HG03457 (cell line): ENCODE measurements around the gene PRMT9.

Experiments used
- ATAC-seq: cut with Tn5 transposase; IDR thresholded peaks from one replicate; pipeline ENCODE4 v1.9.1; 2021; ENCODE audit warnings: moderate number of reproducible peaks; ENCODE audit not compliant: unreplicated experiment

PRMT9 gene

DNA sequence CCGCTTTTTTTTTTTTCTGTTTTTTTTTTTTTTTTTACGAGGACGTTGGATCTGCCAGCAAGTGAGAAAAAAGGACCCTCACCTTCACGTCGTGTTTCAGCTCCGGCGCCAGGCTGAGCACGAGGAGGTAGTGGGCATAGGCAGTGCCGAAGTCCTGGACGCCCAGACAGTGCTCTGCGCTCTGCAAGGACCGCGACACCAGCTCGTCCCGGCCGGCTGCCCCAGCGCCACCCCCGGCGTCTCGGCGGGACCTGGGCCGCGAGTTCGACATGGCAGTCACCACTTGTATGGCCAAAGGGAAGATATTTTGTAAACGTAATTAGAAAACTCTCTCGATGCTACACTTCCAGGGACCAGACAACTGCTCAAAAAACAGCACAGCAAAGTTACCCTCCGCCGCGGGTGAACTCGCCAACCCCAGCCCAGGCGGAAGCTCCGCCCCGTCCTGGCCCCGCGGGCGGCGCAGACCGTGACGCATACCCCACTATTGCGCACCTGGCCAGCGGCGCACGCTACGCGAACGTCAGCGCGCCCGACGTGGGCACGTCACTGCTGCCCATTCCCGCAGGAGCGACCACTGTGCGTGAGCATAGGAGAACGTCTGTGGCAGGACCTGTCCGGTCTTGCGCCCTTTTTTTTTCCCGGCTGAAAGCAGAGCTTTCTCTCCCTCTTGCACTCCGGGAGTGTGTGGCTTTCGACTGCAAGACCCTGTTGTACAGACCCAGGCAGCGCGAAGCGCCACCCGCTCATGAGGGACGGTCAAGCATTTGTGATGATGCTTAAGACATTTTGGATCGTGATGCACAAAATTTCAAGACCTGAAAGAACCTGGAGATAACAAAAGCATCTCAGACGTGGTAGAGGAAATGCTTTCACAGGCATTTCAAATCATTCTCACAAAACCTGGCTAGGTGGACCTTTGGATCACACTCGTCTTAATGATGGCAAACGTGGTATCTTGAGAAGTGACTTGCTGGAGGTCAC, at the start of gene PRMT9:
Gene PRMT9, minus strand, starts transcription at position 447 of the 984 bp plus-strand sequence. Its CDS starts 176 bp downstream, at position 271.
- ATAC-seq = peak; percentile 100

DNA sequence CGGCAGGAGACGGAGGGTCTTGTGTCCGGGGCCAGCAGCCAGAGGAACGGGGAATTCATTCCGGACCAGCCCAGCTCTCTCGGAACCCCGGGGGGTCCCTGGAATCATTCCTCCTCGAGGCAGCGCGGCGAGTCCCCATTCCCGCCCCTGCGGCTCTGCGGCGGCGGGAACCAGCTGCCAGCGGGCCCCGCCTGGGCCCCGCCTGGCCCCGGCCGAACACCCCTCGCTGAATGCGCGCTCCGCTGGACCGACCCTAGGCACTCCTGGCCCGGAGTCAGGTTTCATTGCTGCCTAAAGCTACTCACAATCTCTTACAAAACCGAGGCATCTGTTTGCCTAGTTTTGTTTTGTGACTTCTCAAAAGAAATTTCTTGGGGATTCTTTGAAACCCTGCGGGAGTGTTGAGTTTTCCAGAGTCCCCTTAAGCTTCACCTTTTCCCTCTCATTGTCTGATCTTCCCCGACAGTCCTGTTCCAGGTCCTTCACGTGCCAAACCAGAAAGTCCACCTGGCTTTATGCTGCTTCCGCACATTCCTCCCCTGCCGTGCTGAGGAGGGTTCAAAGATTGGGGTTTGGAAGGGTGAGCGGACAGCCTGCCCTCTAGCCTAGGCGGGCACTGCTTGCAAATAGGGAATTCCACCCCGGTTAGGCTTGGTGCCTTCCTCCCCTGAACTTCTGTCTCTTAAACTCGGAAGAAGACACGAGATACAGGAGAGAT, 48.7 kb upstream of the PRMT9 start:
- peak; percentile 19 for ATAC-seq

DNA sequence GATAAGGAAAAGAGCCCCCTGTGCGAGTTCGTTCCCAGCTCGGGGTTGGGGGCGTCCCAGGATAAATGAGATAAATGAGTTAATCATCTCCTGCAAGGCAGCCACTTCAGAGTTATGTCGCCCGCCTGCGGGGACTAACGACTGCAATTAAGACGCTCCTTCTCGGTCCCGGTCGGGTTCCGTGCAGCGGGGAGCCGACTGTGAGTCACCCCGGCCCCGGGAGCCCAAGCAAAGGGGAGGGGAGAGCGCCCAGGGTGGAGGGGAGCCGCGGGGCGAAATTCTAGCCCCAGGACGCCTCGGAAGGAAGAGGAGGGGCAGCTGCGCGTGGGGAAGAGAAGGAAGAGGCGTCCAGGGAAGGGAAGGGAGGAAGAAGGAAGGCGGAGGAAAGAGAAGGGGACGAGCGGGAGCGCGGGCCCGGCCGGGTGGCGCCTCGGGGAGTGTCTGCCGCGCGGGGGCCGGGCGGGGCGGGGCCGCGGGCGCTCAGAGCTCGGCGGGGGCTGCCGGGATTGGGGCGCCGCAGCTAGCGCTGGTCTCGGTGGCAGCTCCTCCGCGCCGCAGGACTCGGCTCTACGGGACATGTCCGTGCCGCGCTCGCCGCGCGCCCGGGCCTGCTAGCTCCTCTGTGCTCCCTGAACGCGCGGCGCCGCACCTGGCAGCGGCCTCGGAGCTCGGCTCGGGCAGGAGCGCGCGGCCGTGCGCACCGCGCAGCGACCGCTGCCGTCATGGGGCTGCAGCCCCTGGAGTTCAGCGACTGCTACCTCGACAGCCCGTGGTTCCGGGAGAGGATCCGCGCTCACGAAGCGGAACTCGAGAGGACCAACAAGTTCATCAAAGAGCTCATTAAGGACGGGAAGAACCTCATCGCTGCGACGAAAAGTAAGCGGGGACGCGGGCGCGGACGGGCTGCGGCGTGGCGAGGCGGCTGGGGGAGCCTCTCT, 47.9 kb upstream of the PRMT9 start, which contains the start of gene ARHGAP10:
Gene ARHGAP10, plus strand, starts transcription at position 509 of the 938 bp plus-strand sequence. Its CDS starts 214 bp downstream, at position 723.
- ATAC-seq = peak; percentile 37

DNA sequence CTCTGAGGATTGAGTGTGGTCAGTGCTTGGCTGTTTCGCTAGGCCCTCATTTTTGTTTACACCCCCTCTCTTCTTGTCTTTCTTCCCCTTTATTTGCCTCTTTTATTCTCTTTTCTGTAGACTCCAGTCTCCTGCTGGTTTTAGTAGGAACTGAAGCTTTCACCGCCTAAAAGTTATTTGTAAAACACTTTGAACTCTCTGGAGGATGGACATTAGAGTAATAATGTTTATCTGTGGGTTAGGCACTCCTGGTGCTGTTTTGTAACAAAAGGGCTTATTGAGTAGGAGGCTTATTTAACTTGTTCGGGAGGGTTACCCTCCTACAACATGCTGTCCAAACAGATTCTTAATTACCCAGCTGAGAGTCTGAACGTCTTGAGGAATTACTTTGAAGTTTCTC, 46.4 kb upstream of the PRMT9 start:
- no peak for ATAC-seq

DNA sequence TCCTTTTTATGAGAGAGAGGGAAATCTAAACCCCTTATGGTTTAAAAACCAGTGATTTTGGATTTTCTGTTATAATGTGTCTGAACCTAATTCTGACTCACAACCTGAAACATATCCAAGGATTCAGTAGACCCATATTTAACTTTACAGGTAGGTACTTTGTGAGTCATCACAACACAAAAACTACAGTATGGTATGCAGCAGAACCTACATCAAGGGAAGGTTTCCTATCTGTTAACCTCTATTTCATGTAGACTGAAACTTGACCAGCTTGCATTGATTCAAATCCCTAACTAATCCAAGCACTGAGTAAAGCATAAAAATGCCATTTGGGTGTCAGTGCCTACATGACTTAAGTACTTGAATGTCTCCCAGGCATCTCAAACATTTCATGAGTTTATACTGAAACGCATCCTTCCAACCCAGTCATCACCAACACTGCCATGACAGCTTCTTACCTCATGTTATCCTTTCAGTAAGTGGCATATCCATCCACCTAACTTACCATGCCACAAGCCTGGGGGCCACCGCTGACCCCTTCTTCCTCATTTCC, 43.6 kb upstream of the PRMT9 start:
- no peak for ATAC-seq

DNA sequence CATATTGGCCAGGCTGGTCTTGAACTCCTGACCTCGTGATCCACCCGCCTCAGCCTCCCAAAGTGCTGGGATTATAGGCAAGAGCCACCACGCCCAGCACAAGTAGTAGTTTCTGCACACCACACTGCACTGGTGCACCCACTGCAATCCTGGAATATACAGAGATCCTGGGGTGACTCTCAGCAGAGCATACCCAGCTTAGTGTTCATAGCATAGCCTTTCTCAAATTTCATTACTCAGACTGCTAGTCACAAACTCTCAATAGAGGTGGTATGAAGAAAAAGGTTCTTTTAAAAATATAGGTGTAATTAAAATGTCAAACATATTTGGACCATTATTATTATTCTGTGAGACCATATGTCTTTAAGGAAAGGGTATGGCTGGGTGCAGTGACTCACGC, 41.7 kb upstream of the PRMT9 start:
- no peak for ATAC-seq

DNA sequence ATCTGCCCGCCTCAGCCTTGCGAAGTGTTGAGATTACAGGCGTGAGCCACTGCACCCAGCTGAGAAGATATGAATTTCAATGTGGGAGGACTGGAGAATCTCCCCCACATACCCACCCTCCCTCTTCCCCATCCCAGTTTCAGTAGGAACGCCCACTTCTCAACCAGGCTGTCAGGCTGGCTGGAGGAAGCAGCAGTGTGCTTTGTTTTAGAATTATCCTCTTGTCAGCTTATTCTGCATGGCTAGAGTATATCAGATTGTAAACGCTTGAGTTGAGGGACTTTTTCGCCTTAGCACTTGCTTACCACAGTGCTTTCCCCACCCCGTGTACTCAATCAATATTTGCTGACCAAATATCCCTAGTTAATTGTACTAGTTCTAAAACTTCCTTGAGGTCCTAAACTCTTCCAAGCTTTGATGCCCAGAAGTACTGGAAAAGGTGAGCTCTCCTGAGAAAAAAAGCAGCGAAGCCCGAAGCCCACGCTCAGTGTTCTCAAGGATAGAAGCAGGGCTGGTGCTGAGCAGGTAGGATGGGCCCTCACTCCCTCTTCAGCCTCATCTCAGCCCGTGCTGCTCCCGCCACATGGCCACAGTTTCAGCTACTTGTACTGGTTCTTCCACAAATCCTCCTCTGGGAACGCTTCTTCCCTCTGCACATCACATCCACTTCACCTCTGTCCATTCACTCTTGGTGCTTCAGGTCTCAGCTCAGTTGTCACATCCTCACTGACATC, 40.7 kb upstream of the PRMT9 start:
- ATAC-seq = no peak

DNA sequence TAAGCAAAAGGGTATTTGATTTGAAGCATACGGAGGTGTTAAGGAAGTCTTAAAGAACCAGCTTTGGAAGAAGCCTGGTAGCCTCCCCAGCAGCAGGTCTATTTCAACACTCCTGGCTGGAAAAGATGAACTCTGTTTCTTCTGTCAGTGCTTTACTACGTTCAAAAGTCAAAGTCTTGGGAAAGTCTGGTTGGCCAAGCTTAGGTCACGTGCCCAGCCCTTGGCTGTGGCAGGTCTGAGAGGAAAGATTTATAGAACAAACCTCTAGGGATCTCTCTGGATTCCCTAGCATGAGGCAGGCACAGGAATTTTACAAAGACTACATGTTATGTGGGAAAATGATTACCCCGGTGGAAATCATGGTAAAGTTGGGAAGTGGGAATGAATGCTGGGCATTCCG, 39.4 kb upstream of the PRMT9 start:
- ATAC-seq = no peak

DNA sequence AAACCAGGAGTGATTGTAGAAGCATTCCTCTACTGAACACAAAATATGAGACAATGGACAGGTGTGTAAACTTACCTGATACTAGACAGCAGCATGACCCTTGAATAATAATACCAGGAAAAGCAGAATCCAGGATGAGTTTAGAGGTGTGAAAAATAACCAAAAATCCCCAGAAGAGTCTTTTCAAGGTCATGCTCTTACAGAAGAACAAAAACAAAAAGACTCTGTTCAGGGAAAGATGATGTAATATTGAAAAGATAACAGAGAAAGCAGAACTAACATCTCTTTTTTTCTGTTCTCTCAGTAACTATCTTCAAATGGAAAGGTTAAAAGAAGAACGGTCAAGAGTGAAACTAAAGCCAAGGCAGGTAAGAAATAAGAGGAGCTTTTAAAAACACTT, 33.9 kb upstream of the PRMT9 start:
- ATAC-seq = peak; percentile 78

DNA sequence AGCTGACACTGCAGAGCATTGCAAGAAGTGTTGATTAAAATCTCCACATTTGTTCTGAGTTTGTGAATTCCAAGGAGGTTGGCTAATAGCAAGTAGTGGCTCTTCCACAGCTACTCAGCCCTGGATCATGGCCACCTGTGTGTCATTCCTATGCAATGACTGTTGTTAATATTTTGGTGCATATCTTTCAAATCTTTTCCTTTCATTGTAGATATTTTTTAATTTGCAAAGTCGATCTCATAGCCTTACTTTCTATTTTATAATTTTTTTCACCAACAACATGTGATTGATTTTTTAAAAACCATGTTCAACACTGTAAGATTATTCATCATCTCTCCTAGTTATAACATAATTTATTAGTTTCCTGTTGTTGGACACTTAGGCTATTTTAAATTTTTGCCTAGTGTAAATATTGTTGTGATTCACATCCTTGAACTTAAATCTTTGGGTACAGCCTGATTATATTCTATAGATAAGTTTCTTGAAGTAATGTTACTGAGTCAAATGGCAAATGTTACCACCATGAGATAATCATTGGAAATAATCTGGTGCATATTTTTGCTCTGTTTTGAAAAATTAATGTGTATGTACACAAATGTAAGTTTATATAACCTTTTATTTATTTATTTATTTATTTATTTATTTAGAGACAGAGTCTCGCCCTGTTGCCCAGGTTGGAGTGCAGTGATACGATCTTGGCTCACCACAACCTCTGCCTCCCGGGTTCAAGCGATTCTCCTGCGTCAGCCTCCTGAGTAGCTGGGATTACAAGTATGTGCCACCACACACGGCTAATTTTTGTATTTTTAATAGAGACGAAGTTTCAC, 30.8 kb upstream of the PRMT9 start:
- no peak for ATAC-seq

DNA sequence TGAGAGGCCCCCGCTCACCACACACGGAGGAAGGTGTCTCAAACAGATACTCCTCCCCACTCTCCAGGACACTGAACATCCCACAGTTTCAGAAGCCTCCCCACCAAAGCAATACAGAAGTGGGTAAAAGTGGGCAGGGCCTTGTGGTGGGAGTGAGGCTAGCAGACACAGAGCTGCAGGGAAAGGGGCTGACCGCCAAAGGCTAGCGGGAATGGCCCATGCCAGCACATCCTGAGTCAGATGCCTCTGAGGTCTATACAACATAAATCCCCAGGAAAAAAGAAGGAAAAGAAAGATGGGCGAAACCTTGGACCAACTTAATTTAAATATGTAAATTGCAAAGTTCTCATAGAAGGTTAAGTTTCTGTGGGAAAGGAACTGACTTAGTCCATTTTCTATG, 26.0 kb upstream of the PRMT9 start:
- no peak for ATAC-seq

DNA sequence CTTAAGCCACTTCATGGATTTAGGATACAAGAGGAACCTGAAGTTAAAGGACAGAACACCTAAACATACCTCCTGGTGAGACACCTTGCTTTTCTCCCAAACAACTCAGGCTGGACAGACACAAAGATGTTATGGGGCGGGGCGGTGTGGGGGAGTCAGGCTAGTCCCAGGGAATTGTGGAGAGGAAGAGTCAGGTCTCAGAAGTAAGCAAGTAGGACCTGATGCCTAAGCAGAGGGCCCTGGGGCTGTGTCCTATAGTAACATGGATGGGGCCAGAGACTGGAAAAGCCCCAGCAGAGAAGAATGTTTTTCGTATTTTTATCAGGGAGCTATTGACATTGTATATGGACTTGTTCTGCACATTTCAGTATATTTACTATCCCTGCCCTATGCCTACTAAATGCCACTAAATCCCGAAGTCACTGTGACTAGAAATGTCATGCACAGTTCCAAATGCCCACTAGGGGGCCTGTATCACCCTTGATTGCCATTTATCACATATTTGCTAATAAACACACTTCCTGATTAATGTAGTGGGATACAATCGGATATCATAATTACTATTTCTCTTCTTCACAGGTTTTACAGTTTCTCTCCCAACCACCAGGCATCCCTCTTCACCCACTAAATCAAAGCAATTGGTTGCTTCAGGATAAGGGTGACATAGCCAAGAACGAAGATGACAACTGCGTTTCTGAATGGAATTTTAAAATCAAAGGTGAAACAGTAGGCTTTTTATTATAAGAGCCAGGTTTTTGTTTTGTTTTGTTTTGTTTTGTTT, 24.1 kb upstream of the PRMT9 start:
- ATAC-seq = peak; percentile 74

DNA sequence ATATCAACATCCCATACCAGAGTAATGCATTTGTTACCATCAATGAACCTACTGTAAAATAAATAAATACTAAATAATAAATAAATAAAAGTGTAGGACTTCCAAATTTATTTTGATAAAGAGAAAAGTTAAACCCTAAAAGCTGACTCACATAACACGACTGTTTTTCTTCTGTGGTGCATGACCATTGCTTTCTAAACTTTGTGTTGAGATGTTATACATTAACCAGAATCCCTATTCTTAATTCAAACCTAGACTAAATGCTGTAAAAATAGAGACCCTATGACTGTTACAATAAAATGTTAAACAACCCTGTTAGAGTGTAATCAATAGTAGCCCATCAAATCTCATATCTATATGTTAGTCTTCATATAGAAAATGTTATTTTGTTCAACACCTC, 20.9 kb upstream of the PRMT9 start:
- ATAC-seq = no peak

DNA sequence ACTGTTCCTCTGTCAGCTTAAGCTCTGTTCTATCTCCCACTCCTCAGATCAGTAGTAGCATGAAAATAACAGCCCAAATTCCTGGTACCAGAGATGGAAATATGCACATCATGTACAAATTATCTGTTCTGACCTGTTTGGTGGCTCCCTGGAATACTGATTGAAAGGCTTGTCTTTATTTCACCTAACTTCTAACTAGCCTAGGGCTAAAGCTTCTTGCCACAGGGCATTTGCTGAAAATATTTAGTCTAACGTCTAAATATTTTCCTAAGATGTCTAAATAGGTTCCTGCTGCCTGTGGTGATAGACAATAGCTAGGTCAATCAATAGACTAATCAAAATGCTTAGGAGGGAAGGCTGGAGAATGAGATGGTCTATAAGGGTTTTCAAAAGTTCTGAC, 12.9 kb upstream of the PRMT9 start:
- ATAC-seq = no peak

DNA sequence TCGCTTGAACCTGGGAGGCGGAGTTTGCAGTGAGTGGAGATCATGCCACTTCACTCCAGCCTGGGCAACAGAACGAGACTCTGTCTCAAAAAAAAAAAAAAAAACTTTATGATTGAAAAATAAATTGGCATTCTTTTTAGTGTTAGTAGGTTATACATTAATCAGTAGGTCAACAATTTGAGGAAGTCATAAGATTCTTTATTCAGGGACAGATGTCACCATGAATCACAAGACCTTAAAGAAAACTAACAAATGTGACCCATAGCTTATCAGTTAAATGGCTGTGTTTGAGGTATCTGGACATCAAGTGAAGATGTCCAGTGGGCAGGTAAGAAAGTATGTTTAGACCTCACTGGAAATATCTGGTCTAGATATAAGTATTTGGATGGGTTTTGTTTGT, 9.3 kb upstream of the PRMT9 start:
- no peak for ATAC-seq

DNA sequence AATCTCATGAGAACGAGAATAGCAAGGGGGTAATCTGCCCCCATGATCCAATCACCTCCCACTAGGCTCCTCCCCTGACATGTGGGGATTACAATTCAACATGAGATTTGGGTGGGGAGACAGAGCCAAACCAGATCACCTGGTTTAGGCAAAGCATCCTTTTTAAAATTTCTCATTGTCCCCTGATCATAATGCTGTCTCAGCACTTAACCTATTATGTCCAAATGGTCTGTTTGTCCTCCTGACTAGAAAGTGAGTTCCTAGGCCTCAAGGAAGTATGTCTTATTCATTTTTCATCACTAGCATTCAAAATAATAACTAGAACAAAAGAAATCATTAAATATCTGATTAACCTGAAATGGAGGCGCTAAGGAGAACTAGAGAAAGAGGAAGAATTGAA, 7.9 kb upstream of the PRMT9 start:
- no peak for ATAC-seq

DNA sequence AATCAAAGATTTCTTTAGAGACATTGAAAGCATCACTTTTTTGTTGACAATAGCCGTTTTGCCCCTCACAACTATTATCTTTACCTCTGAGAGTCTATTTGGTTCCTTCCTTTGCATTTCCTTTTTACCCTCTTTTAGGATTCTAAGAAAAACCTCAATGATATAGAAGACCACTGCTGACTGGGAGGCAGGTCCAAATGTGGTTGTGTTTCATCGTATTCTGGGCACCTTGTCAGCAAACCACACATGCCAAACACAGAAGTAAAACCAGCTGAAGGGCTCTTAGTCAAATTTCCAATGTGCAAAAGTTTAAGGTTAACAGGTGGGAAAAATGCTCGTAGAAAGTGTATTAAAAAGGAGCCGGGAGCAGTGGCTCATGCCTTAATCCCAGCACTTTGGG, 5.1 kb upstream of the PRMT9 start:
- ATAC-seq = no peak

DNA sequence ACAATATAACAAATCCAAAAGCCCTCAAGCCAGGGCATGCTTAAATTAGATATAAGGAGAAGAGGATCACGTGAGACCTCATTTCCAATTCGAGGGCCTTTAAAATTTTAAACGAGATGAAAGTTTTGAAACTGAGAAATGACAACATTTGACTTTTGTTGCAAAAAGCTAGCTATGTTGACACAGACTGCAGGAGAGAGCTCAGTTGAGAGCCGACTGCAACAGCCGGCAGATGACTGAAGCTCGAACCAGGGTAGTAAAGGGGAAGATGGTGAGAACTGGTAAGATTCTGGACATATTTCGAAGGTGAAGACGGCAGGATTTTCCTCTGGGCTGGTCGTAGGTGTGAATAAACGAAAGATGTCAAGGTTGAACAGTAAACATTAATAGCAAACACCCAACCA, 773 bp downstream of the PRMT9 start:
- ATAC-seq = no peak
